PC-9 (cell line): ENCODE data around the gene SPTBN5. TPM values are rescaled to one million over a fixed set of nuclear protein-coding genes. Genes with fewer than 3 reads are reported as not detected.

ENCODE experiments used
- BruUV-seq: library from RNA; stranded (reverse); fragments of 400-500 nt; replicated peaks from 2 replicates; lab custom pipeline; 2021; lab: Mats Ljungman, UMichigan
- CTCF ChIA-PET: fragments of 300-600 bp; sonication (Branson Sonifier 250); formaldehyde crosslinking; loops from one replicate; lab custom pipeline; 2022; ENCODE audit warnings: antibody characterized with exemption; lab: Charles Lee
- POLR2A ChIA-PET: fragments of 300-600 bp; sonication (Branson Sonifier 250); formaldehyde crosslinking; loops from one replicate; lab custom pipeline; 2022; ENCODE audit warnings: antibody characterized with exemption; ENCODE audit not compliant: unreplicated experiment; lab: Charles Lee
- DNase-seq, 2 experiments: peaks; one replicate each; pipeline versions ENCODE4 v3.0.0 to v3.0.0-alpha.2; 2015 to 2022; ENCODE audit warnings: mixed read lengths in 1 of 2
- H2AFZ ChIP-seq: fragments of 200-600 bp; sonication (generic); 2 replicates; pipeline ENCODE4 v1.8.1; 2017; ENCODE audit warnings: antibody characterized with exemption
- H3F3A ChIP-seq: fragments of 200-600 bp; sonication (generic); 2 replicates; pipeline ENCODE4 v1.8.1; 2017; ENCODE audit warnings: antibody characterized with exemption, mild to moderate bottlenecking, low read depth; ENCODE audit not compliant: insufficient read depth
- H3K27ac ChIP-seq: fragments of 200-600 bp; sonication (generic); 2 replicates; pipeline ENCODE4 v1.6.1; 2016; ENCODE audit warnings: mixed run types
- H3K27me3 ChIP-seq: fragments of 200-600 bp; sonication (generic); 2 replicates; pipeline ENCODE4 v1.6.1; 2016; ENCODE audit warnings: low read depth, mixed run types; ENCODE audit not compliant: insufficient read depth
- H3K36me3 ChIP-seq: fragments of 200-600 bp; sonication (generic); 2 replicates; pipeline ENCODE4 v1.6.1; 2016; ENCODE audit warnings: low read depth, mixed run types
- H3K4me1 ChIP-seq: fragments of 200-600 bp; sonication (generic); replicated peaks from 2 replicates; pipeline ENCODE4 v1.6.1; 2016; ENCODE audit warnings: mixed run types; ENCODE audit not compliant: insufficient read depth
- H3K4me2 ChIP-seq: fragments of 200-600 bp; sonication (generic); 2 replicates; pipeline ENCODE4 v1.6.1; 2017; ENCODE audit warnings: mixed run types
- H3K4me3 ChIP-seq: fragments of 200-600 bp; sonication (generic); 2 replicates; pipeline ENCODE4 v1.6.1; 2016; ENCODE audit warnings: mixed run types
- H3K79me2 ChIP-seq: fragments of 200-600 bp; sonication (generic); 2 replicates; pipeline ENCODE4 v1.6.1; 2017; ENCODE audit warnings: low read depth, mixed run types
- H3K9me2 ChIP-seq: fragments of 200-600 bp; sonication (generic); 2 replicates; pipeline ENCODE4 v1.8.1; 2017; ENCODE audit warnings: mild to moderate bottlenecking; ENCODE audit not compliant: insufficient read depth
- H3K9me3 ChIP-seq: fragments of 200-600 bp; sonication (generic); 2 replicates; pipeline ENCODE4 v1.8.1; 2016; ENCODE audit warnings: low read depth; ENCODE audit not compliant: insufficient read depth
- H4K20me1 ChIP-seq: fragments of 200-600 bp; sonication (generic); 2 replicates; pipeline ENCODE4 v1.8.1; 2017; ENCODE audit not compliant: insufficient read depth
- CTCF ChIP-seq: fragments of 200-600 bp; sonication (generic); conservative IDR thresholded peaks from 2 replicates; pipeline ENCODE4 v1.6.1; 2017; ENCODE audit warnings: mixed run types, antibody characterized with exemption, mild to moderate bottlenecking, moderate library complexity
- EZH2 ChIP-seq: fragments of 200-600 bp; sonication (generic); IDR thresholded peaks from 2 replicates; pipeline ENCODE4 v1.8.0; 2017; ENCODE audit warnings: antibody characterized with exemption, low read depth
- intact Hi-C: fragments of 100-400 bp; cut with micrococcal nuclease; formaldehyde crosslinking; loops from one replicate; pipeline ENCODE4 v1.10.0; 2022; ENCODE audit not compliant: unreplicated experiment
- total RNA-seq: library from RNA; stranded (reverse); gene quantifications from 2 replicates; pipeline ENCODE4 v1.2.3, GENCODE V29; 2021

Gene SPTBN5
- total RNA-seq, 1 experiment from 2014 or later: 2.6 TPM

GRCh38 chr15:41858756-41859155, 35.1 kb downstream of the SPTBN5 start:
- Histone ChIP-seq H3K4me3 (no peak overlapping the region), H2AFZ (no peak overlapping the region), H3K27me3 (no peaks in the 10 kb centered on the region), H3K9me2 (no peaks in the 10 kb centered on the region), H4K20me1 (no peaks in the 10 kb centered on the region), H3K36me3 (no peaks in the 10 kb centered on the region), H3K27ac (no peak overlapping the region), H3K4me1 (no peaks in the 10 kb centered on the region), H3K79me2 (no peaks in the 10 kb centered on the region), H3K9me3 (no peaks in the 10 kb centered on the region), H3K4me2 (no peak overlapping the region), H3F3A (no peaks in the 10 kb centered on the region)
- no TSS peak for BruUV-seq
- TF ChIP-seq CTCF (no peak), EZH2 (no peak)
- intact Hi-C loops: no loop called here
- no peak for DNase-seq
- ChIA-PET CTCF (no interaction called here), POLR2A (no interaction called here)

GRCh38 chr15:41857316-41857715, 36.5 kb downstream of the SPTBN5 start:
- TF ChIP-seq CTCF: no peak
- TF ChIP-seq EZH2: no peak
- H3K4me2 ChIP-seq: no peak overlapping the region
- H2AFZ ChIP-seq: no peak overlapping the region
- H3K9me3 ChIP-seq: no peaks in the 10 kb centered on the region
- no peaks in the 10 kb centered on the region for H3K4me1 ChIP-seq
- H3K79me2 ChIP-seq: no peaks in the 10 kb centered on the region
- no peak overlapping the region for H3K27ac ChIP-seq
- CTCF ChIA-PET: no interaction called here
- POLR2A ChIA-PET: no interaction called here
- no peaks in the 10 kb centered on the region for H3K36me3 ChIP-seq
- no peaks in the 10 kb centered on the region for H3F3A ChIP-seq
- no TSS peak for BruUV-seq
- H4K20me1 ChIP-seq: no peaks in the 10 kb centered on the region
- no peaks in the 10 kb centered on the region for H3K27me3 ChIP-seq
- no peak overlapping the region for H3K4me3 ChIP-seq
- no peaks in the 10 kb centered on the region for H3K9me2 ChIP-seq
- intact Hi-C loops: no loop called here
- DNase-seq: no peak

GRCh38 chr15:41856716-41857115, 37.1 kb downstream of the SPTBN5 start:
- BruUV-seq: no TSS peak
- intact Hi-C loops: no loop called here
- Histone ChIP-seq H4K20me1 (no peaks in the 10 kb centered on the region), H3K79me2 (no peaks in the 10 kb centered on the region), H3K27ac (no peak overlapping the region), H3F3A (no peaks in the 10 kb centered on the region), H3K36me3 (no peaks in the 10 kb centered on the region), H3K4me2 (no peak overlapping the region), H3K9me3 (no peaks in the 10 kb centered on the region), H3K4me3 (no peak overlapping the region), H3K9me2 (no peaks in the 10 kb centered on the region), H2AFZ (no peak overlapping the region), H3K27me3 (no peaks in the 10 kb centered on the region), H3K4me1 (no peaks in the 10 kb centered on the region)
- TF ChIP-seq EZH2: no peak
- no peak for TF ChIP-seq CTCF
- DNase-seq: no peak
- POLR2A ChIA-PET: no interaction called here
- CTCF ChIA-PET: no interaction called here
